Measurements from ENCODE around the gene VWA5B1.

The VWA5B1 gene

GRCh38 chr1:20399196-20399595 lies 108.5 kb downstream of the VWA5B1 start:
- no peak for DNase-seq

DNA sequence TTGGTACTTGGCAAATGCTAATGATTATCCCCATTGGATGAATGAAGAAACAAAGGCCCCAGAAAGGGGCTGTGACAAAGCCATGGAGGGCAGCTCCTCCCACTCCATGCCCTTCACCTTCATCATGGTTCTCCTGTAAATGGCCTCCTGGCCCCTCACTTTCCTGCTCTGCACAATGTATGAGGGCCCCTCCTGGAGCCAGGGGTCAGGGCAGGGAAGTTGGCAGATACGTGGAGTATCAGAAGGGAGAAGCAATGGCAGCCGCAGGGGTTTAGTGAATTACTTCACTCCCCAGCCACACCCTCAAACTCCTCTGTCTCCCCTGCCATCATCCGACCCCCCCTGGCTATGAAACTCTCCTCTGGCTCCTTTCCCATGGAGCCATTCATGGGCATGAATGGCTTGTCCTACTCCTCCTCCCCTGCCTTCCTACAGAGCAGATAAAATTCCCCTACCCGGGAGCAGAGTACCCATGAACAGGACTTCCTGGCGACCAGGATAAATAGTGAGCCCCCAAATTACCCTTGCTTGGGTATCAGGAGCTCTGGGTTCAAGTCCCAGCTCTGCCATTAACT lies 109.0 kb downstream of the VWA5B1 start:
- DNase-seq = no peak

DNA sequence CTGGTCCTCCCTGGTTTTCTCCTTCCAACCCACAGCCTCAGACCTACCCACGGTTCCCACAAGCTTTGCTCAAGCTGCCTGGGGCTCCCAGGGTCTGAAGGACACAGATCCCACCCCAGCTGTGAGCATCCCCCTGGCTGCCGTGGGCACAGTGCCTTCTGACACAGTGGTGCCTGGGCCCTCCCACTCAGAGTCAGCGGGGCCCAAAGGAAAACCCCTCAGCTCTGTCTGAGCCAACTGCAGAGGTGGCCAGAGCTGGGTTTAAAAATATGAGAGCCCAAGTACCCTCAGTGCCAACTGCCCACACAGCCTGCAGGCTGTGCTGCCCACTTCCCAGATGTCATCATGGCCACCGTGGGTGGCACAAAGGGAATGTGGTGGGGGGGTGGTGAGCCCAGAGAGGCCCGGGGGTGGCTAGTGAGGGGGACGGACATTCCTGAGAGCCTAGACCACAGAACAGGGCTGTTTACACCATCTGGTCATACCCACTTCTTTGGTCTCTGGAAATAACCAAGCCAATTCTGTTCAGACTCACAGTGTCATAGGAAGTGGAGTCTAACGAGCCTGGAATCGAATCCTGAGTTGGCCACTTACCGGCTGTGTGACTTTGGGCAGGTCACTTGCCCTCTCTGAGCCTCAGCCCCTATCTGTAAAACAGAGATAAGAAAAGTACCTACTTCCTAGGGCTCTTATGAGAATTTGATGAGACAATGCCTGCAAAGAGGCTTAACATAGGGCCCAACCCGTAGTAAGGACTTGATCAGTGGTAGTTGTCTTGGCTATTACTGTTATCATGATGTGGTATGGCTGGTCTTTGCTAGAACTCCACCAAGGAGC lies 109.9 kb downstream of the VWA5B1 start:
- DNase-seq = no peak

DNA sequence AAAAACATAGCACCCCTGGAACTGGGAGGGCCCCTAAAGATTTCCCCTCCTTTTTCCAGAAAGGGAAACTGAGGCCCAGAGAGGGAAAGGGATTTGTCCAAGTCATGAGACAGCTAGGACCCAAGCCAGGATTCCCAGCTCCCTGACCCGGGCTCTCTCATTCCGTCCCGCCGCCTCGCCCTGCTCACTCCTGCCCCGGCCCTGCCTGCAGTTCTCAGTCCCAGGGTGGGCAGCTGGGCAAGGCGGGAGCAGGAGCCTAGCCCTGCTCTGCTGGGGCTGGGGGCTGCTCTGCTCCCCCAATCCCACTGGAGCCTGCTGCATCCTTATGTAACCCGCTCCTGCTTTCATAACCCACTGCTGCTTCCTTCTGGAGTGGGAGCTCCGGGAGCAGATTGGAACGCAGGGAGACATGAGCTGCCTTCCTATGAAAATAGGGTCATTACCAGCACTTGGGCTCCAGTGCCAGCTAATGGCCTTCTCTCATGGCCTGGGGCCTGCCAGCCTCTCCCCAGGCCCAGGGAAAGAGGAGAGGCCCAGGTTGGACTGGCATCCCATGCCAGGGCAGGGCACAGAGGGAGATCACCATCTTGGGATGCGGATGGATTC lies 110.8 kb downstream of the VWA5B1 start:
- no peak for DNase-seq

GRCh38 chr1:20402585-20403422 lies 112.1 kb downstream of the VWA5B1 start:
- no peak for DNase-seq

DNA sequence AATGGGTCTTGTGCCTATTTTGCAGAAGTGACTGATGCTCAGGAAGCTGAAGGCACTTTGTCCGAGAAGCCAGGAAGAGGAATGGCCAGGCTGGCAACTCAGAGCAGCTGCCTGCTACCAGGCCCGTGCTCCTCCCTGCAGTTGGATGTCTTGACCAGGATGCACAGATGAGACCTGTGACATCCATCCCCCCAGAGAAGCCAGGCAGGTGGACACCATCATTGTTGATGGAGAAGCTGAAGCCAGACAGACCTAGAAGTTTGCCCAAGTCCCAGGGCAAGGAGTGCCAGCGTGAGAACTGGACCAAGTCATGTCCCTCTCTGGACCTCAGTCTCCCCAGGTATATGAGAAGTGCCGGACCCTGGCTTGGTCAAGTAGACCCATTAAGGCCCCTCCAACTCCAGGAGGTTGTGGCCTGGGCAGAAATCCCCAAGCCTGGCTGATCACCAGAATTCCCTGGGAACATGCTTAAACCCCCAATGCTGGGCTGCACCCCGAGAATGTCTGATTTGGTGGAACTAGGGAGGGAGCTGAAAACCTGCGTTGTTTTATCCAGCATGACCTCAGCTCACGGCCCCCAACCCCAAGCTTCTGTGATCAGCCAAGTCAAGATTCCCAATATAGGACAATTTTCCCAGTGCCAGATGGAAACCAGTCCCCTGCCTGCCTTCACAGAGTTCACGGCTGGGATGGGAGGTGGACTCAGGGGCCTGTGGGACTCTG lies 112.9 kb downstream of the VWA5B1 start:
- DNase-seq = no peak

DNA sequence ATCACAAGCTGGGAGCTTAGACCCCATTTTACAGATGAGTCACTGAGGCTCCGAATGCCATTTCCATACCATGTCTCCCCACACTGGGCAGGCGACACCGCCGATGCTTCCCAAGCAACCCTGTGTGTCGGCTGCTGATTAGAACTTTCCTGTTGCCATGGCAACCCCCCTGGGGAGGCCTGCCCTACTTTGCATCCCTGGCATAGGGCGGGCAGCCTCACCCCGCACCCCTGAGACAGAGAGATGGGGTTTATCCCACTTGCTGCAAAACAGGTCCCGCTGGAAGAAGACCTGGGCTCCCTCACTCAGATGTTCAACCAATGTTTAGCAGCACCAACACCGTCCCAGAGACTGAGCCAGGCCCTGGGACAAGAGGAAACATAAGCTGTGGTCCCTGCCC lies 113.8 kb downstream of the VWA5B1 start:
- DNase-seq = no peak

All from NCI-H187 treated with DMSO at 0.1 percent for 48 hours (cell line).